KMS-11 (cell line): ENCODE data around the gene ZC3HAV1.

ENCODE experiments used
- H2AFZ ChIP-seq: fragments of 200-600 bp; sonication (generic); 2 replicates; pipeline ENCODE4 v1.6.1; 2016; ENCODE audit warnings: antibody characterized with exemption, mixed run types, low read depth
- H3K27ac ChIP-seq: fragments of 200-600 bp; sonication (generic); 2 replicates; pipeline ENCODE4 v1.6.1; 2016; ENCODE audit warnings: mild to moderate bottlenecking, mixed run types
- H3K27me3 ChIP-seq: fragments of 200-600 bp; sonication (generic); 2 replicates; pipeline ENCODE4 v1.6.1; 2017; ENCODE audit warnings: mild to moderate bottlenecking, low read depth, mixed run types, moderate library complexity; ENCODE audit not compliant: insufficient read depth
- H3K36me3 ChIP-seq: fragments of 200-600 bp; sonication (generic); 2 replicates; pipeline ENCODE4 v1.6.1; 2017; ENCODE audit warnings: mild to moderate bottlenecking, mixed run types; ENCODE audit not compliant: insufficient read depth
- H3K4me1 ChIP-seq: fragments of 200-600 bp; sonication (generic); 2 replicates; pipeline ENCODE4 v1.6.1; 2016; ENCODE audit warnings: mild to moderate bottlenecking, low read depth, mixed run types; ENCODE audit not compliant: poor library complexity, severe bottlenecking
- H3K4me2 ChIP-seq: fragments of 200-600 bp; sonication (generic); 2 replicates; pipeline ENCODE4 v1.7.0; 2016; ENCODE audit warnings: mild to moderate bottlenecking, mixed run types
- H3K4me3 ChIP-seq: fragments of 200-600 bp; sonication (generic); IDR thresholded peaks from 2 replicates; pipeline ENCODE4 v1.6.1; 2017; ENCODE audit warnings: low read depth, low read length, mixed read lengths; ENCODE audit not compliant: insufficient read depth
- H3K79me2 ChIP-seq: fragments of 200-600 bp; sonication (generic); 2 replicates; pipeline ENCODE4 v1.6.1; 2016; ENCODE audit warnings: low read depth, mixed run types; ENCODE audit not compliant: insufficient read depth
- H3K9ac ChIP-seq: fragments of 200-600 bp; sonication (generic); 2 replicates; pipeline ENCODE4 v1.6.1; 2016; ENCODE audit warnings: mild to moderate bottlenecking, mixed run types
- H4K20me1 ChIP-seq: fragments of 200-600 bp; sonication (generic); 2 replicates; pipeline ENCODE4 v1.6.1; 2016; ENCODE audit warnings: mild to moderate bottlenecking, mixed run types; ENCODE audit not compliant: insufficient read depth
- CTCF ChIP-seq: fragments of 200-600 bp; sonication (generic); conservative IDR thresholded peaks from 2 replicates; pipeline ENCODE4 v1.6.1; 2017; ENCODE audit warnings: low read depth, mild to moderate bottlenecking, antibody characterized with exemption, low read length, moderate library complexity, mixed read lengths

ZC3HAV1 gene

GRCh38 chr7:139041378-139042085 is 68.0 kb downstream of the ZC3HAV1 start:
- Histone ChIP-seq H2AFZ (no peak overlapping the region), H3K27me3 (no peaks in the 10 kb centered on the region), H4K20me1 (no peaks in the 10 kb centered on the region), H3K79me2 (no peaks in the 10 kb centered on the region), H3K4me3 (no peak overlapping the region), H3K4me2 (no peak overlapping the region), H3K9ac (no peak overlapping the region), H3K4me1 (peaks cover 12% of the 10 kb centered on the region), H3K27ac (no peak overlapping the region), H3K36me3 (no peaks in the 10 kb centered on the region)
- TF ChIP-seq CTCF, result no peak

GRCh38 chr7:139038691-139039090 is 70.8 kb downstream of the ZC3HAV1 start:
- H3K4me2 ChIP-seq, result no peak overlapping the region
- H3K36me3 ChIP-seq, result no peaks in the 10 kb centered on the region
- no peak overlapping the region for H3K9ac ChIP-seq
- H3K4me3 ChIP-seq, result no peak overlapping the region
- H2AFZ ChIP-seq, result no peak overlapping the region
- no peaks in the 10 kb centered on the region for H3K4me1 ChIP-seq
- H3K79me2 ChIP-seq, result no peaks in the 10 kb centered on the region
- no peaks in the 10 kb centered on the region for H3K27me3 ChIP-seq
- H4K20me1 ChIP-seq, result no peaks in the 10 kb centered on the region
- no peak overlapping the region for H3K27ac ChIP-seq
- no peak for TF ChIP-seq CTCF

GRCh38 chr7:139036901-139037300 is 72.6 kb downstream of the ZC3HAV1 start:
- no peak overlapping the region for H3K4me2 ChIP-seq
- no peaks in the 10 kb centered on the region for H3K27me3 ChIP-seq
- no peak overlapping the region for H3K4me3 ChIP-seq
- H3K9ac ChIP-seq, result no peak overlapping the region
- H3K4me1 ChIP-seq, result no peaks in the 10 kb centered on the region
- no peaks in the 10 kb centered on the region for H3K79me2 ChIP-seq
- H3K36me3 ChIP-seq, result no peaks in the 10 kb centered on the region
- H2AFZ ChIP-seq, result no peak overlapping the region
- H4K20me1 ChIP-seq, result no peaks in the 10 kb centered on the region
- TF ChIP-seq CTCF, result no peak
- H3K27ac ChIP-seq, result no peak overlapping the region

GRCh38 chr7:139035586-139036353 is 73.8 kb downstream of the ZC3HAV1 start, which contains the start of gene ZC3HAV1L:
Gene ZC3HAV1L (minus strand): TSS chr7:139036042. CDS start chr7:139036017, 25 bp downstream.
- Histone ChIP-seq H2AFZ (peak within 1 kb of the TSS; percentile 25; the same call in 1 of the 2 replicates), H3K4me3 (no peak within 1 kb of the TSS), H3K4me1 (no peaks in the 10 kb centered on the region), H3K27ac (no peak within 1 kb of the TSS), H3K79me2 (no peaks in the 10 kb centered on the region), H4K20me1 (no peaks in the 10 kb centered on the region), H3K9ac (peak within 1 kb of the TSS; percentile 40; the same call in 1 of the 2 replicates), H3K4me2 (no peak within 1 kb of the TSS), H3K36me3 (no peaks in the 10 kb centered on the region), H3K27me3 (no peaks in the 10 kb centered on the region)
- no peak for TF ChIP-seq CTCF
